AG08396 (cell line): Measurements from ENCODE around the gene CD58.
A peak's percentile ranks its signal among the peaks of the same experiment; 100 is the strongest.

Source experiments
- DNase-seq: peaks from one replicate; pipeline ENCODE4 v3.0.0; 2012; ENCODE audit warnings: low spot score, mixed read lengths

The CD58 gene

GRCh38 chr1:116538544-116538943, 32.3 kb downstream of the CD58 start:
- peak; percentile 37 for DNase-seq

GRCh38 chr1:116537898-116538297, 32.9 kb downstream of the CD58 start:
- no peak for DNase-seq

- DNase-seq, result no peak
These were observed 33.6 kb downstream of the CD58 start for GRCh38 chr1:116537040-116537831.

GRCh38 chr1:116534014-116534739, 36.6 kb downstream of the CD58 start:
- no peak for DNase-seq

- no peak for DNase-seq
These were observed 37.4 kb downstream of the CD58 start for GRCh38 chr1:116533429-116533820.

GRCh38 chr1:116532671-116533428, 38.0 kb downstream of the CD58 start:
- no peak for DNase-seq

- no peak for DNase-seq
These were observed 38.9 kb downstream of the CD58 start for GRCh38 chr1:116531917-116532316.

GRCh38 chr1:116529681-116530080, 41.1 kb downstream of the CD58 start:
- no peak for DNase-seq

GRCh38 chr1:116529199-116529631, 41.6 kb downstream of the CD58 start:
- peak; percentile 53 for DNase-seq

- no peak for DNase-seq
These were observed 42.3 kb downstream of the CD58 start for GRCh38 chr1:116528329-116529083.

- DNase-seq, result no peak
These were observed 45.4 kb downstream of the CD58 start for GRCh38 chr1:116525440-116525839.

- DNase-seq, result peak; percentile 17
These were observed 49.6 kb downstream of the CD58 start for GRCh38 chr1:116521186-116521585.

GRCh38 chr1:116518400-116518799, 52.4 kb downstream of the CD58 start:
- no peak for DNase-seq

GRCh38 chr1:116516631-116517030, 54.2 kb downstream of the CD58 start:
- DNase-seq, result no peak

- DNase-seq, result no peak
These were observed 55.1 kb downstream of the CD58 start for GRCh38 chr1:116515702-116516101.

GRCh38 chr1:116514708-116515525, 55.9 kb downstream of the CD58 start:
- DNase-seq, result no peak

- no peak for DNase-seq
These were observed 56.9 kb downstream of the CD58 start for GRCh38 chr1:116513956-116514355.

GRCh38 chr1:116511459-116512019, 59.3 kb downstream of the CD58 start:
- no peak for DNase-seq

- DNase-seq, result no peak
These were observed 60.5 kb downstream of the CD58 start for GRCh38 chr1:116510361-116510760.
